ENCODE data around the gene SLC6A4.

The SLC6A4 gene

DNA sequence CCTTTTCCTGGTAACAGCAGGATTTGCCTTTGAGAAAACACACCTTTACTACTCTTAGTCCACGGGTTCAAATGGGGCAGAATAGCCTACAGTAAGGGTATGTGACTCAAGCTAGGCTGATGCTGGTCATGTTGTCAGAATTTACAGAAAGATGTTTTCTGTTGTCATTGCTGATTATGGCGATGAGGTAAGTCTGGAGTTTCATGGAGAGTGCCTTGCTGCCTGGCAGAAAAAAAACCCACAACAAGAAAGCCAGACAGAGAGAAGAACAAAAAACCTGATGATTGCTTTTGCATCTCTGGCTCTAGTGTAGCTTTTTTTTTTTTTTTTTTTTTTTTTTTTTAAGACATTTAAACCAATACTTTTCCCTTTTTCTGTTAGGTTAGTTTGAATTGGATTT is 47.9 kb downstream of the SLC6A4 start:
- Mint-ChIP-seq H3K9me3 (no peaks in the 10 kb centered on the region), H3K36me3 (ENCODE audit: low read depth) (peaks cover 30% of the 10 kb centered on the region), H3K27ac (peak overlapping the region in 1 of 3 experiments; percentile 52), H3K27me3 (ENCODE audit: low read depth) (no peaks in the 10 kb centered on the region), H3K4me1 (no peaks in the 10 kb centered on the region), H3K4me3 (no peak overlapping the region)
- TF ChIP-seq, protein P1, sequence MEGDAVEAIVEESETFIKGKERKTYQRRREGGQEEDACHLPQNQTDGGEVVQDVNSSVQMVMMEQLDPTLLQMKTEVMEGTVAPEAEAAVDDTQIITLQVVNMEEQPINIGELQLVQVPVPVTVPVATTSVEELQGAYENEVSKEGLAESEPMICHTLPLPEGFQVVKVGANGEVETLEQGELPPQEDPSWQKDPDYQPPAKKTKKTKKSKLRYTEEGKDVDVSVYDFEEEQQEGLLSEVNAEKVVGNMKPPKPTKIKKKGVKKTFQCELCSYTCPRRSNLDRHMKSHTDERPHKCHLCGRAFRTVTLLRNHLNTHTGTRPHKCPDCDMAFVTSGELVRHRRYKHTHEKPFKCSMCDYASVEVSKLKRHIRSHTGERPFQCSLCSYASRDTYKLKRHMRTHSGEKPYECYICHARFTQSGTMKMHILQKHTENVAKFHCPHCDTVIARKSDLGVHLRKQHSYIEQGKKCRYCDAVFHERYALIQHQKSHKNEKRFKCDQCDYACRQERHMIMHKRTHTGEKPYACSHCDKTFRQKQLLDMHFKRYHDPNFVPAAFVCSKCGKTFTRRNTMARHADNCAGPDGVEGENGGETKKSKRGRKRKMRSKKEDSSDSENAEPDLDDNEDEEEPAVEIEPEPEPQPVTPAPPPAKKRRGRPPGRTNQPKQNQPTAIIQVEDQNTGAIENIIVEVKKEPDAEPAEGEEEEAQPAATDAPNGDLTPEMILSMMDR (IDR thresholded peaks at IDR 0.05; ENCODE audit: unreplicated experiment in 3 of 3), result no peak

DNA sequence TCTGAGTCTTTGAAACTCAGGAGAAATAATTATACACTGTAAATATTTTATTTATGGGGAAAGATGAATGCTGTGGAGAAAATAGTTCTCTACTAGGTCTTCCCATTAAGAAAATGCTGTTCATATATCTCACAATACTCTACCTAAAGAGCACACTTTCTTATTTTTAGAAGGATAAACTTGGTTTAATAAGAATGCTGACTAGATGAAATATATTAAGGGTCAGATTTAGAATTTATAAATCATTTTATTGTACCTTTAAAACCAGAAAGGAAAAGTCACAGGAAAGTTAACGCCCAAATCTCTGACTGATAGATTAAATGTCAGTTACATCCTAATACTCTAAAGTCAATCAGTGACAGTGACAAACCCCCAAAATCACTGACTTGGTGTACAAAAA is 48.7 kb downstream of the SLC6A4 start:
- H3K27ac Mint-ChIP-seq, result peak overlapping the region in 1 of 3 experiments; percentile 52
- H3K36me3 Mint-ChIP-seq (ENCODE audit: low read depth), result peaks cover 30% of the 10 kb centered on the region
- no peaks in the 10 kb centered on the region for H3K4me1 Mint-ChIP-seq
- no peaks in the 10 kb centered on the region for H3K27me3 Mint-ChIP-seq (ENCODE audit: low read depth)
- H3K4me3 Mint-ChIP-seq, result no peak overlapping the region
- H3K9me3 Mint-ChIP-seq, result no peaks in the 10 kb centered on the region
- TF ChIP-seq, protein P1 (IDR thresholded peaks at IDR 0.05; ENCODE audit: unreplicated experiment in 3 of 3), result no peak

DNA sequence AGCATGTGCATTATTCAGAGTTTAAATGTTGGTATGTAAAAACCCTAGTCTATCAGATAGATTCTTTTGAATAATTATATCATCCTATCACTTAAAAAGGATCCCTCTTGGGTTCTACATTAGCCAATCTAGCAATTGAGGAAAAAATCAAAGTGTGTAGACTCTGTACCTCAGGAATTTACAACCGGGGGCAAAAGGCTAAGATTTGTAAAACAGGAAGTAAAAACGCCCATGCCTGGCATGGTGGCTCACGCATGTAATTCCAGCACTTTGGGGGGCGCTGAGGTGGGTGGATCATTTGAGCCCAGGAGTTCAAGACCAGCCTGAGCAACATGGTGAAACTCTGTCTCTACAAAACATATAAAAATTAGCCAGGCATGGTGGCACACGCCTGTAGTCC is 58.6 kb downstream of the SLC6A4 start:
- H3K4me3 Mint-ChIP-seq, result no peak overlapping the region
- TF ChIP-seq, protein P1 (IDR thresholded peaks at IDR 0.05; ENCODE audit: unreplicated experiment in 3 of 3), result no peak
- peaks cover 76% of the 10 kb centered on the region for H3K36me3 Mint-ChIP-seq (ENCODE audit: low read depth)
- no peak overlapping the region for H3K27ac Mint-ChIP-seq
- no peaks in the 10 kb centered on the region for H3K27me3 Mint-ChIP-seq (ENCODE audit: low read depth)
- H3K9me3 Mint-ChIP-seq, result no peaks in the 10 kb centered on the region
- no peaks in the 10 kb centered on the region for H3K4me1 Mint-ChIP-seq

DNA sequence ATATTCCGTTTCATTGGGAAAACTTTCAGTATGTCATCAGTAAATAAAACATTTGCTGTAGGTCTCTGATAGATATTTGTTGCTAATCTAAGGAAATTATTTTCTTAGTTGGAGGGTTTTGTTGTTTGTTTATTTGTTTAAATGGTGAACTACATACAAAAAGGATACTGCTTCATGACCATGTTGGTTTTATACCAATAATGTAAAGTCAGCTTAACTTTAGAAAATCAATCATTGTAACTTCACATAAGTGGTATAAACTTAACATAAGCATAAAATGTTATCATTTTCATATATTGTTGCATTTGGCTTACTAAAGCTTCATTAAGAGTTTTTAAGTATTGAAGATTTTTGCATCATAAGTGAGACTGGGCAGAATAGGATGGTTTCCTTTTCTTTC is 60.9 kb downstream of the SLC6A4 start:
- no peak overlapping the region for H3K4me3 Mint-ChIP-seq

DNA sequence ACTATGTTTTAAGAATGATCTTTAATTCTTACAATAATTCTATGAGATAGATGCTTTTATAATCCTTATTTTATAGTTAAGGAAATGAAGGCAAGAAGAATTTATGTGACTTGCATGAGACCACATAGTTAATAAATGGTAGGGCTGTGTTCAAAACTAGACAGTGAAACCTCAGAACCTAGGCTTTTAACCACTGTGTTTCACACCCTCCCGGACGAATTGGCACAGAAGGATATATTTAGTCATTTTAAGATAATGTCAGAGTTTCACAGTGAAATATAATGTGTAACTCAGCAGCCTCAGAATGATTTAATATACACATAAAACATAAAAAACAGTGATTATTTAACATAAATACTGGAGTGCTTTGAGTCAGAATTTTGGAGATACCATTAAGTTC is 61.8 kb downstream of the SLC6A4 start:
- Mint-ChIP-seq H3K9me3 (no peaks in the 10 kb centered on the region), H3K4me1 (no peaks in the 10 kb centered on the region), H3K4me3 (no peak overlapping the region), H3K27me3 (ENCODE audit: low read depth) (no peaks in the 10 kb centered on the region), H3K27ac (no peak overlapping the region), H3K36me3 (ENCODE audit: low read depth) (peaks cover 61% of the 10 kb centered on the region)
- TF ChIP-seq, protein P1 (IDR thresholded peaks at IDR 0.05; ENCODE audit: unreplicated experiment in 3 of 3), result no peak

More for the DNA sequence above, 60.9 kb downstream of the SLC6A4 start:
- H3K4me1 Mint-ChIP-seq, result no peaks in the 10 kb centered on the region
- TF ChIP-seq, protein P1 (IDR thresholded peaks at IDR 0.05; ENCODE audit: unreplicated experiment in 3 of 3), result no peak
- H3K27ac Mint-ChIP-seq, result no peak overlapping the region
- peaks cover 68% of the 10 kb centered on the region for H3K36me3 Mint-ChIP-seq (ENCODE audit: low read depth)
- H3K9me3 Mint-ChIP-seq, result no peaks in the 10 kb centered on the region
- no peaks in the 10 kb centered on the region for H3K27me3 Mint-ChIP-seq (ENCODE audit: low read depth)

DNA sequence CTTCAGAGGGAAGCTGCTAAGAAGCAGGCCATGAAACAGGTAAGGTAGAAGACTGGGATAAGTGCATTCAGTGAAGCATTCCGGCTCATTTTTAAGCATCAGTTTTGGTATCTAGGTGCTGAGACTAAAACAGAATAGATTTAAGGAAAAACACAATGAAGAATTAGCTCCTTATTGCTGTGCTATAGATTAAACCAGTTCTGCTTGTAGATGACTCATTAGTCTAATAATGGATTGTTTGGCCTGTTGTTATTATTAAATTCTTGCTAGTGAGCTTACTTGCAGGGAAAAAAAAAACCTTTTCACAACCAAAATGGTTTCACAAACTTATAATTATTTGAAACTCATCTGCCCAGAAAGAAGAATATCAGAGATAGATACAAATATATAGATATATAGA is 62.9 kb downstream of the SLC6A4 start:
- H3K36me3 Mint-ChIP-seq (ENCODE audit: low read depth), result peaks cover 50% of the 10 kb centered on the region
- H3K27me3 Mint-ChIP-seq (ENCODE audit: low read depth), result no peaks in the 10 kb centered on the region
- TF ChIP-seq, protein P1 (IDR thresholded peaks at IDR 0.05; ENCODE audit: unreplicated experiment in 3 of 3), result no peak
- no peak overlapping the region for H3K27ac Mint-ChIP-seq
- no peaks in the 10 kb centered on the region for H3K4me1 Mint-ChIP-seq
- no peaks in the 10 kb centered on the region for H3K9me3 Mint-ChIP-seq
- H3K4me3 Mint-ChIP-seq, result no peak overlapping the region
